ENCODE measurements around the gene ADAMTS6.

GRCh38 chr5:65299861-65300260, 181.9 kb downstream of the ADAMTS6 start:
- TF ChIP-seq CTCF (IDR thresholded peaks at IDR 0.05) (no peak), POLR2A (IDR thresholded peaks at IDR 0.05) (no peak)
